SK-N-SH (cell line): ENCODE measurements around the gene SOX10. TPM values are rescaled to one million over a fixed set of nuclear protein-coding genes. Genes with fewer than 3 reads are reported as not detected.

ENCODE experiments used
- CTCF ChIA-PET: fragments of 300-600, 350-600 bp; formaldehyde crosslinking; extraction: SDS; loops from one replicate; lab custom pipeline; 2021; lab: Yijun Ruan, JAX
- POLR2A ChIA-PET: fragments of 350-600 bp; sonication (Branson Sonifier 250); formaldehyde crosslinking; extraction: SDS; loops from one replicate; lab custom pipeline; 2020; ENCODE audit warnings: antibody characterized with exemption, inconsistent platforms; lab: Yijun Ruan, JAX
- DNase-seq: peaks from one replicate; pipeline ENCODE4 v3.0.0; 2012
- H2AFZ ChIP-seq: fragments of 200-600 bp; sonication (generic); 2 replicates; pipeline ENCODE4 v1.8.1; 2016; ENCODE audit warnings: antibody characterized with exemption, mild to moderate bottlenecking, low read depth
- H3F3A ChIP-seq: fragments of 200-600 bp; sonication (generic); replicated peaks from 2 replicates; pipeline ENCODE3; 2016; ENCODE audit warnings: antibody characterized with exemption, mild to moderate bottlenecking; ENCODE audit not compliant: insufficient read depth
- H3K27ac ChIP-seq, 2 experiments: fragments of 200-500 bp in 1 of 2; fragments of 200-600 bp in 1 of 2; sonication (Bioruptor generic) in 1 of 2; sonication (generic), shearing (Covaris generic) in 1 of 2; 2 replicates each; pipeline versions ENCODE4 v1.5.1 to v1.6.1; 2014 to 2016; ENCODE audit warnings: low read depth in 2 of 2, inconsistent platforms in 1 of 2, low read length in 1 of 2, mild to moderate bottlenecking in 1 of 2, mixed read lengths in 1 of 2
- H3K27me3 ChIP-seq: fragments of 200-600 bp; sonication (generic), shearing (Covaris generic); 2 replicates; pipeline ENCODE4 v1.6.1; 2016; ENCODE audit warnings: mixed run types; ENCODE audit not compliant: insufficient read depth
- H3K36me3 ChIP-seq, 2 experiments: fragments of 200-500 bp in 1 of 2; fragments of 200-600 bp in 1 of 2; sonication (Bioruptor generic) in 1 of 2; sonication (generic) in 1 of 2; replicated peaks in 1 of 2; 2 replicates each; pipeline versions ENCODE3 to v1.5.1; 2014 to 2016; ENCODE audit warnings: low read length in 1 of 2, mild to moderate bottlenecking in 1 of 2; ENCODE audit not compliant: insufficient read depth in 2 of 2, control insufficient read depth in 1 of 2
- H3K4me1 ChIP-seq, 2 experiments: fragments of 200-500 bp in 1 of 2; fragments of 200-600 bp in 1 of 2; sonication (Bioruptor generic) in 1 of 2; sonication (generic), shearing (Covaris generic) in 1 of 2; 2 replicates each; pipeline versions ENCODE4 v1.5.1 to v1.6.1; 2014 to 2016; ENCODE audit warnings: low read depth in 1 of 2, low read length in 1 of 2, mixed run types in 1 of 2; ENCODE audit not compliant: insufficient read depth in 2 of 2, control insufficient read depth in 1 of 2
- H3K4me2 ChIP-seq: fragments of 200-600 bp; sonication (generic), shearing (Covaris generic); 2 replicates; pipeline ENCODE4 v1.6.1; 2017; ENCODE audit warnings: mixed run types
- H3K4me3 ChIP-seq, 2 experiments: fragments of 200-500 bp in 1 of 2; fragments of 200-600 bp in 1 of 2; sonication (Bioruptor generic) in 1 of 2; sonication (generic), shearing (Covaris generic) in 1 of 2; 2 replicates each; pipeline versions ENCODE4 v1.5.1 to v1.8.1; 2014 to 2016; ENCODE audit warnings: low read depth in 2 of 2, inconsistent platforms in 1 of 2, low read length in 1 of 2, mild to moderate bottlenecking in 1 of 2, mixed read lengths in 1 of 2, moderate library complexity in 1 of 2
- H3K79me2 ChIP-seq: fragments of 200-600 bp; sonication (generic); 2 replicates; pipeline ENCODE4 v1.8.1; 2017; ENCODE audit warnings: mild to moderate bottlenecking; ENCODE audit not compliant: insufficient read depth
- H3K9ac ChIP-seq: fragments of 200-600 bp; sonication (generic); 2 replicates; pipeline ENCODE4 v1.6.1; 2017; ENCODE audit warnings: mixed run types
- H3K9me2 ChIP-seq: fragments of 200-600 bp; sonication (generic); 2 replicates; pipeline ENCODE4 v1.6.1; 2017; ENCODE audit warnings: mixed run types
- H3K9me3 ChIP-seq: fragments of 200-600 bp; sonication (generic); 2 replicates; pipeline ENCODE4 v1.6.1; 2017; ENCODE audit warnings: mixed run types, mild to moderate bottlenecking, moderate library complexity
- H4K20me1 ChIP-seq: fragments of 200-600 bp; sonication (generic); 2 replicates; pipeline ENCODE4 v1.6.1; 2017; ENCODE audit warnings: mild to moderate bottlenecking, mixed run types; ENCODE audit not compliant: insufficient read depth
- EP300 ChIP-seq, 2 experiments: IDR thresholded peaks; 2 replicates each; pipeline versions ENCODE4 v1.4.0 to v1.6.1; 2012; ENCODE audit warnings: borderline replicate concordance in 1 of 2, low read depth in 1 of 2, low read length in 1 of 2
- FOSL2 ChIP-seq: IDR thresholded peaks from 2 replicates; pipeline ENCODE4 v1.4.0; 2012; ENCODE audit warnings: low read depth, mild to moderate bottlenecking, moderate library complexity, borderline replicate concordance
- GABPA ChIP-seq: IDR thresholded peaks from 2 replicates; pipeline ENCODE4 v1.4.0; 2012; ENCODE audit warnings: low read depth, mild to moderate bottlenecking
- GATA2 ChIP-seq: sonication (generic); formaldehyde crosslinking; IDR thresholded peaks from 2 replicates; pipeline ENCODE4 v1.5.0; 2020; ENCODE audit warnings: mild to moderate bottlenecking, missing genetic modification reagents
- NRF1 ChIP-seq: IDR thresholded peaks from 2 replicates; pipeline ENCODE4 v1.6.1; 2012; ENCODE audit warnings: low read depth, mild to moderate bottlenecking, low read length
- RFX5 ChIP-seq: IDR thresholded peaks from 2 replicates; pipeline ENCODE4 v1.6.1; 2012; ENCODE audit warnings: mild to moderate bottlenecking, improper control_type of control experiment, low read length
- SIN3A ChIP-seq: IDR thresholded peaks from 2 replicates; pipeline ENCODE4 v1.6.1; 2012; ENCODE audit warnings: low read depth, mild to moderate bottlenecking, low read length, moderate library complexity, borderline replicate concordance
- YY1 ChIP-seq: IDR thresholded peaks from 2 replicates; pipeline ENCODE4 v1.4.0; 2012; ENCODE audit warnings: low read depth, mild to moderate bottlenecking
- WGBS: methylation state at CpG from one replicate; pipeline ENCODE4 v1.1.6; 2017; ENCODE audit warnings: low lambda C conversion rate; 5-methylcytosine and 5-hydroxymethylcytosine counted together
- polyA plus RNA-seq, 3 experiments: library from polyadenylated mRNA; depleted of rRNA; stranded (reverse); fragments of >200 nt; gene quantifications; 2 replicates each; pipeline ENCODE4 v1.2.3, GENCODE V29; 2012
- TF ChIP-seq, protein P1 (sequence below): IDR thresholded peaks from 2 replicates; pipeline ENCODE4 v1.4.0; 2012; ENCODE audit warnings: low read depth, borderline replicate concordance
- TF ChIP-seq, protein P2 (sequence below): IDR thresholded peaks from 2 replicates; pipeline ENCODE4 v1.4.0; 2012; ENCODE audit warnings: low read depth, borderline replicate concordance
- TF ChIP-seq, protein P3 (sequence below): IDR thresholded peaks from 2 replicates; pipeline ENCODE4; 2012
- TF ChIP-seq, protein P4 (sequence below): fragments of 150-350 bp; IDR thresholded peaks from 2 replicates; pipeline ENCODE4 v1.6.1; 2016; ENCODE audit warnings: mild to moderate bottlenecking, low read depth, low read length
- TF ChIP-seq, protein P5 (sequence below): IDR thresholded peaks from 2 replicates; pipeline ENCODE4 v1.6.1; 2012; ENCODE audit warnings: mild to moderate bottlenecking, low read depth, low read length, moderate library complexity

SOX10 gene
- polyA plus RNA-seq, 1 of the 3 experiments (the other 2 are of a cell fraction) = not detected

DNA sequence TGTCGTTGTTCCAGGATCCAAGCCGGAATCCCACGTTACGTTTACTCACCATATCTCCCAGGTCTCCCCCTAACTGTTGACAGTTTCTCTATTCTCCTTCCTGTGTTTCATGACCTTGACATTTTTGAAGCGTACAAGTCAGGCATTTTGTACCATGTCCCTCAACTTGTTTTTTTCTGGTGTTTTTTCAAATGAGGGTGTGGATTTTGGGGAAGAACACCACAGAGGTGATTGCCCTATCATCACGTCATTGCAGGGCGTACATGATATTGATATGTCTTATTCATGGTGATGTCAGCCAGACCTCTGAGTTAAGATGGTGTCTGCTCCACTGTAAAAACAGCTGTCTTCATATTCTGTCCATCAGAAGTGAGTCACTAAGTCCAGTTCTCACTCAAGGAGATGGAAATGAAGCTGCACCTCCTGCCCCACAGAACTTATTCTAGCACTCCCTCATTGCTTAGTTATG, 28.3 kb upstream of the SOX10 start:
- H3K27ac ChIP-seq = no peak overlapping the region
- no peak overlapping the region for H3K9ac ChIP-seq
- H3K9me2 ChIP-seq = no peaks in the 10 kb centered on the region
- H3K27me3 ChIP-seq = no peaks in the 10 kb centered on the region
- CTCF ChIA-PET = no interaction called here
- H3K9me3 ChIP-seq = no peaks in the 10 kb centered on the region
- no peaks in the 10 kb centered on the region for H4K20me1 ChIP-seq
- no peak overlapping the region for H3K4me2 ChIP-seq
- H3K79me2 ChIP-seq = no peaks in the 10 kb centered on the region
- H2AFZ ChIP-seq = no peak overlapping the region
- no peaks in the 10 kb centered on the region for H3F3A ChIP-seq
- H3K4me3 ChIP-seq = no peak overlapping the region
- POLR2A ChIA-PET = interaction anchor here (0.6 to 0.7 kb wide), 2 partner anchors 54 to 56 kb away, joined by 3 read pairs; no protein-coding TSS in a partner anchor
- H3K36me3 ChIP-seq = no peaks in the 10 kb centered on the region
- DNase-seq = no peak
- TF ChIP-seq, protein P1, sequence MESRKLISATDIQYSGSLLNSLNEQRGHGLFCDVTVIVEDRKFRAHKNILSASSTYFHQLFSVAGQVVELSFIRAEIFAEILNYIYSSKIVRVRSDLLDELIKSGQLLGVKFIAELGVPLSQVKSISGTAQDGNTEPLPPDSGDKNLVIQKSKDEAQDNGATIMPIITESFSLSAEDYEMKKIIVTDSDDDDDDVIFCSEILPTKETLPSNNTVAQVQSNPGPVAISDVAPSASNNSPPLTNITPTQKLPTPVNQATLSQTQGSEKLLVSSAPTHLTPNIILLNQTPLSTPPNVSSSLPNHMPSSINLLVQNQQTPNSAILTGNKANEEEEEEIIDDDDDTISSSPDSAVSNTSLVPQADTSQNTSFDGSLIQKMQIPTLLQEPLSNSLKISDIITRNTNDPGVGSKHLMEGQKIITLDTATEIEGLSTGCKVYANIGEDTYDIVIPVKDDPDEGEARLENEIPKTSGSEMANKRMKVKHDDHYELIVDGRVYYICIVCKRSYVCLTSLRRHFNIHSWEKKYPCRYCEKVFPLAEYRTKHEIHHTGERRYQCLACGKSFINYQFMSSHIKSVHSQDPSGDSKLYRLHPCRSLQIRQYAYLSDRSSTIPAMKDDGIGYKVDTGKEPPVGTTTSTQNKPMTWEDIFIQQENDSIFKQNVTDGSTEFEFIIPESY = no peak
- TF ChIP-seq NRF1 = no peak
- TF ChIP-seq, protein P2, sequence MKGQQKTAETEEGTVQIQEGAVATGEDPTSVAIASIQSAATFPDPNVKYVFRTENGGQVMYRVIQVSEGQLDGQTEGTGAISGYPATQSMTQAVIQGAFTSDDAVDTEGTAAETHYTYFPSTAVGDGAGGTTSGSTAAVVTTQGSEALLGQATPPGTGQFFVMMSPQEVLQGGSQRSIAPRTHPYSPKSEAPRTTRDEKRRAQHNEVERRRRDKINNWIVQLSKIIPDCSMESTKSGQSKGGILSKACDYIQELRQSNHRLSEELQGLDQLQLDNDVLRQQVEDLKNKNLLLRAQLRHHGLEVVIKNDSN = no peak
- TF ChIP-seq EP300 (IDR thresholded peaks at IDR 0.05; ENCODE audit: borderline replicate concordance in 1 of 2, low read depth in 1 of 2, low read length in 1 of 2) = no peak
- TF ChIP-seq GABPA = no peak
- TF ChIP-seq, protein P3, sequence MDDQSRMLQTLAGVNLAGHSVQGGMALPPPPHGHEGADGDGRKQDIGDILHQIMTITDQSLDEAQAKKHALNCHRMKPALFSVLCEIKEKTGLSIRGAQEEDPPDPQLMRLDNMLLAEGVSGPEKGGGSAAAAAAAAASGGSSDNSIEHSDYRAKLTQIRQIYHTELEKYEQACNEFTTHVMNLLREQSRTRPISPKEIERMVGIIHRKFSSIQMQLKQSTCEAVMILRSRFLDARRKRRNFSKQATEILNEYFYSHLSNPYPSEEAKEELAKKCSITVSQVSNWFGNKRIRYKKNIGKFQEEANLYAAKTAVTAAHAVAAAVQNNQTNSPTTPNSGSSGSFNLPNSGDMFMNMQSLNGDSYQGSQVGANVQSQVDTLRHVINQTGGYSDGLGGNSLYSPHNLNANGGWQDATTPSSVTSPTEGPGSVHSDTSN = no peak
- no peak for TF ChIP-seq GATA2 (CRISPR knock-in tag)
- TF ChIP-seq RFX5 = no peak
- TF ChIP-seq, protein P4, sequence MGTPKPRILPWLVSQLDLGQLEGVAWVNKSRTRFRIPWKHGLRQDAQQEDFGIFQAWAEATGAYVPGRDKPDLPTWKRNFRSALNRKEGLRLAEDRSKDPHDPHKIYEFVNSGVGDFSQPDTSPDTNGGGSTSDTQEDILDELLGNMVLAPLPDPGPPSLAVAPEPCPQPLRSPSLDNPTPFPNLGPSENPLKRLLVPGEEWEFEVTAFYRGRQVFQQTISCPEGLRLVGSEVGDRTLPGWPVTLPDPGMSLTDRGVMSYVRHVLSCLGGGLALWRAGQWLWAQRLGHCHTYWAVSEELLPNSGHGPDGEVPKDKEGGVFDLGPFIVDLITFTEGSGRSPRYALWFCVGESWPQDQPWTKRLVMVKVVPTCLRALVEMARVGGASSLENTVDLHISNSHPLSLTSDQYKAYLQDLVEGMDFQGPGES = no peak
- no peak for TF ChIP-seq FOSL2
- TF ChIP-seq SIN3A = no peak
- TF ChIP-seq YY1 = no peak
- TF ChIP-seq, protein P5, sequence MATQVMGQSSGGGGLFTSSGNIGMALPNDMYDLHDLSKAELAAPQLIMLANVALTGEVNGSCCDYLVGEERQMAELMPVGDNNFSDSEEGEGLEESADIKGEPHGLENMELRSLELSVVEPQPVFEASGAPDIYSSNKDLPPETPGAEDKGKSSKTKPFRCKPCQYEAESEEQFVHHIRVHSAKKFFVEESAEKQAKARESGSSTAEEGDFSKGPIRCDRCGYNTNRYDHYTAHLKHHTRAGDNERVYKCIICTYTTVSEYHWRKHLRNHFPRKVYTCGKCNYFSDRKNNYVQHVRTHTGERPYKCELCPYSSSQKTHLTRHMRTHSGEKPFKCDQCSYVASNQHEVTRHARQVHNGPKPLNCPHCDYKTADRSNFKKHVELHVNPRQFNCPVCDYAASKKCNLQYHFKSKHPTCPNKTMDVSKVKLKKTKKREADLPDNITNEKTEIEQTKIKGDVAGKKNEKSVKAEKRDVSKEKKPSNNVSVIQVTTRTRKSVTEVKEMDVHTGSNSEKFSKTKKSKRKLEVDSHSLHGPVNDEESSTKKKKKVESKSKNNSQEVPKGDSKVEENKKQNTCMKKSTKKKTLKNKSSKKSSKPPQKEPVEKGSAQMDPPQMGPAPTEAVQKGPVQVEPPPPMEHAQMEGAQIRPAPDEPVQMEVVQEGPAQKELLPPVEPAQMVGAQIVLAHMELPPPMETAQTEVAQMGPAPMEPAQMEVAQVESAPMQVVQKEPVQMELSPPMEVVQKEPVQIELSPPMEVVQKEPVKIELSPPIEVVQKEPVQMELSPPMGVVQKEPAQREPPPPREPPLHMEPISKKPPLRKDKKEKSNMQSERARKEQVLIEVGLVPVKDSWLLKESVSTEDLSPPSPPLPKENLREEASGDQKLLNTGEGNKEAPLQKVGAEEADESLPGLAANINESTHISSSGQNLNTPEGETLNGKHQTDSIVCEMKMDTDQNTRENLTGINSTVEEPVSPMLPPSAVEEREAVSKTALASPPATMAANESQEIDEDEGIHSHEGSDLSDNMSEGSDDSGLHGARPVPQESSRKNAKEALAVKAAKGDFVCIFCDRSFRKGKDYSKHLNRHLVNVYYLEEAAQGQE = no peak
- H3K4me1 ChIP-seq = no peaks in the 10 kb centered on the region; a peak in 1 of 4 replicates
- 94% methylated on average over 7 of the region's 7 CpGs for WGBS
